ENCODE data around the gene GPC1.

The GPC1 gene

DNA sequence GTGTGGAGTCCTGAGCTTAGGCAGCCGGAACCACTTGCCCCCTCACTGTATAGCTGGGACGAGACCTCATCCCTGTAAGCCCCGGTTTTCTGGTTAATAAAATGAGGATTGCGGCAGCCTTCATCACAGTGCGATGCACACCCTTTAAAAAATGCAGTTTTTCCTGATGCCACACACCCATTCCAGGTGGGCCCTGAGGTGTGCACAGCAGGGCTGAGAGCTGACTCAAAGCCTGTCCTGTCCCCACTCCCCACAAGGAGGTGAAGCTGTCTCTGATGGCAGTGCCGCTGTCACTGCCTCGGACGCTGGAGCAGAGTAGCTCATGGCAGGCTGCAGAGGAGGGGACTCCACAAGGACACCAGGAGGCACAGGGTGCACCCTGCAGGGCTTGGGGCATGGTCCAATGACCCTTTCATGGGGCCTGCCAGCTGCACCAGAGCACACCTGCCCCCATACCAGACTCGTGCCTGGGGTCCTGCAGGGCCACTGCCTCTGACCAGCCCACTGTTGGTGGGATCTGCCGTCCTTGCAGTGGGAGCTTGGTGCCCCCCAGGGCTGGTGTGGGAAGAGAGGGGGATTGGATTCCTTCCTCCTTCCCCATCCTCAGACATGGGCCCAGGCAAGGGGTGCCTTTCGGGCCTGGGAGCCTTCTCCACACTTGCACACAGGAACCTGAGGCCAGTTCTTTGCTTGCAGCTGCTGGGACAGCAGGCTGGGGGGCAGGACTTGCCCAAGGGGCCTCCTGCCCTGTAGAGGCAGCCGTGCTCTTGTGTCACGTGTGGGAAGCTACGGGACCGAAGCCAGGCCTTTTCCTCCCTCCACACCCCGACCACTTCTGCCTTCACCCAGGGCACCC lies 22.8 kb downstream of the GPC1 start:
- DNase-seq: no peak

- no peak for DNase-seq
Observed at GRCh38 chr2:240458900-240459391, 23.5 kb downstream of the GPC1 start.

DNA sequence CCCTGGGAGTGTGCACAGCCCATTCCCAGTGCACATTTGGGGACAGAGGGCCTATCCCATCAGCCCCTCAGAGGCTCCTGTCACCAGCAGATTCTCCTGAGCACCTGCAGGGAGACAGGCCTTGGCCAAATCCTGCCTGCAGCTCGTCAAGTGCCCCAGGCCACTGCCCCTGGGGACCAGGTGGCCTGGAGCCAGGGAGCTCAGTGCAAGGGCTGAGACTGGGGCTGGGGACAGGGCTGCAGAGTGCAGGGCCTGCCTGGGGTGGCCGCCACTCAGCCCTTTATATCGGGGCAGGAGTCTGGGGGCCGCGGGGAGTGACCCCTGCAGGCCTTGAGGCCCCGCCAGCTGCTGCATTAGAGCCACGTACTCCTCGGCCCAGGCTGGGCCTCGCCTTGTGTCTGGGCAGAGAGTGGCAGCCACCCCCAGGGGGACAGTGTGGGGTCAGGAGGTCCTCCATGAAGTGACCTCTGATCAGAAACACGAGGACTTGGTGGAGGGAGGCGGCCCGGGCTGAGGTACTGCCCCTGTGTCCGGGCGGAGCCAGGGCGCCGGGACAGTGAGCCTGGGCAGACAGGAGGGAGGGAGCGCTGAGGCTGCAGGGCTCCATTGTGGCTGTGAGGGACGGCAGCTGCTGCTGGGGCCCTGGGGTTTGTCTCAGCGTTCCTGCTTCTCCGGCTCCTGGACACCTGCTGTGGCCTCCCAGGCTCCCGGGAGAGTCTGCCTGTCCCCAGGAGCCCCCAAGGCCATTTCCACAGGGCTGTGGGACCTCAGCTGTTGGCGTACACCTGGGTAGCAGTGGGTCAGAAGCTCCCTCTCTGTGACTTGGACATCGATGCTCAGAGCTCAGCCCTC lies 24.2 kb downstream of the GPC1 start:
- no peak for DNase-seq

- DNase-seq: no peak
Observed at GRCh38 chr2:240460253-240460711, 24.8 kb downstream of the GPC1 start.

DNA sequence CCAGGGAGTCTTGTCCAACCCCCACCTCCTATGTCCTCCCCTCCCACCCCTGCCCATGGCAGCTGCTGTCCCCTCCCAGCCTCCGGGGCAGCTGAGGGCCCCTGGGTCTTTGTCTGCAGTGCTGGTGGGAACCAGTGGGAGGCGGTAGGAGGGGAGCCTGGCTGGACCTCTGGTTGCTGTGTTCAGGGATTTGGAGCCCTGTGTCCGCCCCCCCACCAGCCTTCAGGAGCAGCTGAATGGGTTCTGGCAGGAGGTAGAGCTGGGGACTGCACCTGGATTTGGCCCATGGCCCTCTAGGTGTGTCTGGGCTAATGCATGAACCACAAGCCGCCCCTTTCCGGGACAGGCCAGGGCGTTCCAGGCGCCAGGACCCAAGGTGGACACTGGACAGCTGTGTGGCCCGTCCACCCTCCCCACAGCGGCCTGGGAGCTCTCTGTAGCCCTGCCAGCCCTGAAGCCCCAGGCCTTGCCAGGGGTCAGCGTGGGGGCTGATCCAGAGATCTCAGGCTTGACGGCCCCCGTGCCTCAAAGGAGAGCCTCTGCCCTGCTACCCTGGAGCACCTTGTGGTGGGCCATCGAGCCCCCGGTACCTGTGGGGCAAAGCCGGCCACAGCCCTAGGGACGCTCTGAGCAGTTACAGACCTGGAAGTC lies 25.4 kb downstream of the GPC1 start:
- DNase-seq: no peak

- no peak for DNase-seq
Observed at GRCh38 chr2:240461471-240462072, 26.1 kb downstream of the GPC1 start.

- no peak for DNase-seq
Observed at GRCh38 chr2:240462073-240462706, 26.7 kb downstream of the GPC1 start.

- DNase-seq: no peak
Observed at GRCh38 chr2:240462707-240463273, 27.3 kb downstream of the GPC1 start.

GRCh38 chr2:240463274-240463865 lies 27.9 kb downstream of the GPC1 start:
- DNase-seq: no peak

- no peak for DNase-seq
Observed at GRCh38 chr2:240463866-240464481, 28.5 kb downstream of the GPC1 start.

DNA sequence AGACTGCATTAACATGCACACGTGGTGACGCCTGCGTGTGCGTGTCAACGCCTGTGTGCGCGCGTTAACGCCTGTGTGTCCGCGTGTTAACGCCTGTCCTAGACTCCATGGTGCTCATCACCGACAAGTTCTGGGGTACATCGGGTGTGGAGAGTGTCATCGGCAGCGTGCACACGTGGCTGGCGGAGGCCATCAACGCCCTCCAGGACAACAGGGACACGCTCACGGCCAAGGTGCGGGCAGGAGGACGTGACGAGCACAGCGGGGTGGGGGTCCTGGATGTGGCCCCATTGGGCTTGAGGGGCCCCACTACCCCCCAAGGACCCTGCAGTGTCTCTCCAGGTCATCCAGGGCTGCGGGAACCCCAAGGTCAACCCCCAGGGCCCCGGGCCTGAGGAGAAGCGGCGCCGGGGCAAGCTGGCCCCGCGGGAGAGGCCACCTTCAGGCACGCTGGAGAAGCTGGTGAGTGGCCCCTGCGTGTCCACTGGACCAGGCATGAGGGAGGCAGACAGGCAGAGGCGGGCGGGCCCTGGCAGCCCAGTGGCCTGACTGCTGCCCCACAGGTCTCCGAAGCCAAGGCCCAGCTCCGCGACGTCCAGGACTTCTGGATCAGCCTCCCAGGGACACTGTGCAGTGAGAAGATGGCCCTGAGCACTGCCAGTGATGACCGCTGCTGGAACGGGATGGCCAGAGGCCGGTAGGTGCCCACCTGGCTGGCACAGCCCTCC lies 29.2 kb downstream of the GPC1 start:
- no peak for DNase-seq

GRCh38 chr2:240465268-240465764 lies 29.9 kb downstream of the GPC1 start:
- no peak for DNase-seq

DNA sequence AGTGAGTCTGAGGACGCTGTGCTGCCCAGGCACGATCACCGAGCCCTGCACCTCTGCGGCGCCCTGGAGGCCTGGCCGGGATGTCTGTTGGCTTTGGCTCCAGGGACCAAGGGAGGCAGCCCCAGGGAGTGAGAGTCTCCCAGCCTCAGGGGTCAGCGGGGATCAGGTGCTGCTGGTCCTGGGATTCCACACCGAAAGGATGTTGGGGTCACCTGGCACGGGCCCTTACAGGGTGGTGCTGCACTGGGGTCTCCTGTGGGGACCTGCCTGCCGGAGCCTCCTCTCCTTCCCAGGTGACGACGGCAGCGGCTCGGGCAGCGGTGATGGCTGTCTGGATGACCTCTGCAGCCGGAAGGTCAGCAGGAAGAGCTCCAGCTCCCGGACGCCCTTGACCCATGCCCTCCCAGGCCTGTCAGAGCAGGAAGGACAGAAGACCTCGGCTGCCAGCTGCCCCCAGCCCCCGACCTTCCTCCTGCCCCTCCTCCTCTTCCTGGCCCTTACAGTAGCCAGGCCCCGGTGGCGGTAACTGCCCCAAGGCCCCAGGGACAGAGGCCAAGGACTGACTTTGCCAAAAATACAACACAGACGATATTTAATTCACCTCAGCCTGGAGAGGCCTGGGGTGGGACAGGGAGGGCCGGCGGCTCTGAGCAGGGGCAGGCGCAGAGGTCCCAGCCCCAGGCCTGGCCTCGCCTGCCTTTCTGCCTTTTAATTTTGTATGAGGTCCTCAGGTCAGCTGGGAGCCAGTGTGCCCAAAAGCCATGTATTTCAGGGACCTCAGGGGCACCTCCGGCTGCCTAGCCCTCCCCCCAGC lies 30.5 kb downstream of the GPC1 start:
- DNase-seq: no peak

GRCh38 chr2:240466579-240467148 lies 31.2 kb downstream of the GPC1 start:
- no peak for DNase-seq

DNA sequence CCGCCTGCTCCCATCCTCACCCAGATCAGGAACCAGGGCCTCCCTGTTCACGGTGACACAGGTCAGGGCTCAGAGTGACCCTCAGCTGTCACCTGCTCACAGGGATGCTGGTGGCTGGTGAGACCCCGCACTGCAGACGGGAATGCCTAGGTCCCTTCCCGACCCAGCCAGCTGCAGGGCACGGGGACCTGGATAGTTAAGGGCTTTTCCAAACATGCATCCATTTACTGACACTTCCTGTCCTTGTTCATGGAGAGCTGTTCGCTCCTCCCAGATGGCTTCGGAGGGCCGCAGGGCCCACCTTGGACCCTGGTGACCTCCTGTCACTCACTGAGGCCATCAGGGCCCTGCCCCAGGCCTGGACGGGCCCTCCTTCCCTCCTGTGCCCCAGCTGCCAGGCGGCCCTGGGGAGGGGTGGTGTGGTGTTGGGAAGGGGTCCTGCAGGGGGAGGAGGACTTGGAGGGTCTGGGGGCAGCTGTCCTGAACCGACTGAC lies 31.7 kb downstream of the GPC1 start:
- DNase-seq: no peak

GRCh38 chr2:240467659-240468302 lies 32.3 kb downstream of the GPC1 start:
- DNase-seq: no peak

DNA sequence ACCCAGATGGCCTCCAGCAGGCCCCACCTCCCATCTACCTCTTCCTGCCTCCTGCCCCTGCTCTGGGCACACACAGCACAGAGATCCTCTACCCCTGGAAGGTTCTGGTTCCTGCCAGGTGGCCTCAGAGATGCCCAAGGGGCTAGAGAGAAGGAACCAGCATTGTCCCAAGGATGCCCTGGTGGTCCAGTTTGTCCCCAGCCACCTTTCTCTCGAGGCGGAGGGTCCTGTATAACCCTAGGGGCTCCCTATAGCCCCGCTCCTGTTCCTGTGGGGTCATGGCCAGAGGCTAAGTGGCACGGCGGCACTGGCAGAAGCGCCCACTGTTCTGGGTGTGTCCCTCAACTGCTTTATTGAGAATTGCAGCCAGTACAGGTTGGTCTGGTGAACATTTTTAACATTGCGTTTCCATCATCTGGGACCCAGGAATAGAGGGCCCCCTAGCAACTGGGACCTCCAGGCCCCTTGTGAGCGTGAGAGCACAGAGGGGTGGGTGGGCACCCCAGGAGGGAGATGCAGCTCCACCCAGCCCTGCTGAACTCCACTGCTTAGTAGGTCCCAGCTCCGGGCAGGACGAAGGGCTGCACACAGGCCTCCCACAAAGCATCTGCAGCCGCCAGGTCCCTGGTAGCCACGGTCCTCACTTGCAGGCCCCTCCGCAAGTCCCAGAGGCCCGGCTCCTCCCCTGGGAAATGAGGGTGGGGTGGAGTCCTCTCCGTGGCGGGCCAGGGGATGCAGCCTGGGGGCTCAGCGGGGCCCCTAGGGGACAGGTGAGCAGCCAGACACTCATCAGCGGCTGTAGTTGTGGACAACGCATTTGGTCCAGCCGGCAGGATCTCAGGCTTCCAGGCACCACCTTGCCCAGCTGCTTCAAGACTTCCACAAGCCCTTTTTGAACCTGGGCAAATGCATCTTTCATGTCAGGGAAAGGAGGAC lies 33.1 kb downstream of the GPC1 start:
- no peak for DNase-seq
